Motor neuron (in vitro differentiated cells): ENCODE data around the gene TSPAN11. TPM values are rescaled to one million over a fixed set of nuclear protein-coding genes. Genes with fewer than 3 reads are reported as not detected.

Experiments used
- ATAC-seq, 8 experiments: fragments of 200-7000 bp; cut with Tn5 transposase; replicated peaks in 6 of 8; 2 replicates each; pipeline ENCODE4 v1.8.0; 2021; ENCODE audit warnings: mild to moderate bottlenecking in 8 of 8, moderate library complexity in 8 of 8
- H3K27ac ChIP-seq, 2 donors: fragments of 250-450 bp; sonication (Bioruptor Pico); 2 replicates each; pipeline ENCODE4 v1.9.0; 2021; ENCODE audit warnings: antibody characterized with exemption in 2 of 2, mild to moderate bottlenecking in 2 of 2, moderate library complexity in 1 of 2
- H3K4me1 ChIP-seq, 2 donors: fragments of 250-450 bp; sonication (Bioruptor Pico); replicated peaks in 1 of 2; 2 replicates each; pipeline ENCODE4 v1.6.1; 2021; ENCODE audit warnings: antibody characterized with exemption in 2 of 2, mild to moderate bottlenecking in 2 of 2, moderate library complexity in 1 of 2
- H3K4me3 ChIP-seq, 5 donors: fragments of 250-450 bp; sonication (Bioruptor Pico); 2 replicates each; pipeline ENCODE4 v1.9.0; 2021; ENCODE audit warnings: antibody characterized with exemption in 5 of 5, mild to moderate bottlenecking in 5 of 5, moderate library complexity in 4 of 5
- WGBS, 10 experiments: fragments of 450-650 bp; shearing (Covaris generic); methylation state at CpG; one replicate each; pipeline ENCODE4 v1.0.0; 2022; 5-methylcytosine and 5-hydroxymethylcytosine counted together
- in situ Hi-C, 9 experiments: fragments of 400-800 bp; cut with MboI; loops; one replicate each; pipeline ENCODE4 v1.15.0; 2021; ENCODE audit warnings: low sequenced_read_pairs in 9 of 9, low pct_unique_long_range_greater_than_20kb in 2 of 9; ENCODE audit not compliant: unreplicated experiment in 9 of 9
- total RNA-seq, 8 experiments: library from RNA; unstranded; fragments of 300-600 nt; gene quantifications; 2 replicates each; pipeline versions ENCODE4 v1.2.3 to v1.2.4, GENCODE V29; 2022

The TSPAN11 gene
- total RNA-seq, 8 experiments from 2014 or later, result 4.6 to 42.0 (median 24.2) TPM

DNA sequence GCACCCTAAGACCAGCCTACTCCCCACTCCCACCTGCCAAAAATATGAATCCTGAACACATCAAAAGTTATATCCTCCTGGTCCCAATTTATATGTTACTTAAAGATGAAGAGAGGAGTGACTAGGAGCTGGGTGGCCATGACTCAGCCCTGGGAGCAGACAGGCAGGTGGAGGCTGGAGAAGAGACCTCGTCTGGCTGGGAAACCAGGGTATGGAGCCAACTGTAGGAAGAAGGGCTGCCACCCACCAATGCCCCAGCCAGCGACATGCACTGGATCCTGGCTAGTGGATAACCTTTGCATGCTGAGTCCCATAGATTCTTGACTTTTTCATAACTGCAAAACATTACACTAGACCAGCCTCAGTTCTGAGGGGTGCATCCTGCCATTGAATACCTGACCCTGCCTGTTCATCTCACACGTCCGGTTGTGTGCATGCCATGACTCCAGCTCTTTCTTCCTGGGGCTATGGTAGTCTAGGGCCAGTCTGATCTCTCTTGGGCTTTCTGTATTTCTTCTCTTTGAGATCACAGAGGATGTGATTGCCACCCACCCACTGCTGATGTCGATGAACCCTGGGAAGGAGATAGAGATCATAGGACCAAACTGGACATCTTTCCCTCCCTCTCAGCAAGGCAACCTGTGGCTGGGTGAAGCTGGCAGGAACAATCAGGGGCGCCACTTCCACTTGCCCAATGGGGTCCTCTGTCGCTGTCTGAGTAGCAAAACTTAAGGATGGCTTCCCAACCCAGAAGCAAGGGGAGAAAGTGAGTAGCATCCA, 77.5 kb downstream of the TSPAN11 start:
- ATAC-seq, result no peak
- no peak overlapping the region for H3K27ac ChIP-seq
- in situ Hi-C loops, result no loop called here
- H3K4me3 ChIP-seq, result no peak overlapping the region
- 49 to 100% (median 78%) methylated on average over 1 to 4 of the region's 7 CpGs; no CpG with 5 or more reads in 2 of the 10 experiments for WGBS, 10 experiments
- peaks cover 4 to 20% of the 10 kb centered on the region in 2 donors for H3K4me1 ChIP-seq

- no peak overlapping the region for H3K27ac ChIP-seq
- in situ Hi-C loops, result no loop called here
- 20 to 100% (median 88%) methylated on average over 1 to 5 of the region's 5 CpGs; no CpG with 5 or more reads in 6 of the 10 experiments for WGBS, 10 experiments
- no peak for ATAC-seq
- H3K4me1 ChIP-seq, result peaks cover 4 to 20% of the 10 kb centered on the region in 2 donors
- H3K4me3 ChIP-seq, result no peak overlapping the region
Observed at GRCh38 chr12:31004666-31005065, 78.1 kb downstream of the TSPAN11 start.

DNA sequence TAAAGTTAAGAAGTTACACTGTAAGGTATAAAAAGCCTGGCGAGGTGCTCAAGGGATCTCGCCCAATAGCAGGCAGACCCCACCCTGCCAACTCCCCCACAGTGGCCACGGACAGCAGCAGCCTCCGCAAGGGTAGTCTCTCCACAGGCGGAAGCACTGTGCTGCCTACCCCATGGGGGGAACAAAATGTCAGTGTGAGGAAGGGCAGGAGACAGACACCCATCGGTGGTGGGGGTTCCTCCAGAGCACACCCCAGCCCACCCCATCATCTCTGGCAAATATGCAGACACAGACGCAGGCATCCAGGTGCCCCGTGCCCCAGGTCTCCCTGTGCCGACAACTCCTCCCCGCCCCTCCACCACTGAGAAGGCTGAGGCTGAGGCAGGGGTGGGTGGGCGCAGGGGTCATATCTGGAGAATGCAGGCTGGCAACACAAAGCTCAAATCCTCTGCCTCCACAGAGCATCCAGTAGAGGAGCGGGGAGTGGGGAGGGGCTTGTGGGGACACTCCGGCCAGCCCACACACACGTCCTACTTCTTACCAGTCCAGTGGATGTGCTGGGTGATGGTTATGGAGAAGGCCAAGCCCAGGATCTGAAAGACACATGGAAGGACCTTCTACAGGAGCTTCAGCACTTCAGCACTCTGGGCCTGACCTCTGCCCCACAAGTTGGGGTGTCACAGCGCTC, 78.9 kb downstream of the TSPAN11 start:
- peaks cover 1 to 19% of the 10 kb centered on the region in 2 donors for H3K4me1 ChIP-seq
- no peak overlapping the region for H3K4me3 ChIP-seq
- H3K27ac ChIP-seq, result no peak overlapping the region
- in situ Hi-C loops, result no loop called here
- WGBS, 10 experiments, result 13 to 92% (median 72%) methylated on average over 1 to 5 of the region's 15 CpGs; no CpG with 5 or more reads in 5 of the 10 experiments
- no peak for ATAC-seq

GRCh38 chr12:31005944-31006361, 79.4 kb downstream of the TSPAN11 start:
- no peak overlapping the region for H3K27ac ChIP-seq
- H3K4me1 ChIP-seq, result peaks cover 0 to 15% of the 10 kb centered on the region in 2 donors
- 10 to 100% (median 60%) methylated on average over 1 to 3 of the region's 4 CpGs; no CpG with 5 or more reads in 5 of the 10 experiments for WGBS, 10 experiments
- peak in 2 of 8 experiments; percentile 78 to 81 for ATAC-seq
- H3K4me3 ChIP-seq, result no peak overlapping the region
- in situ Hi-C loops, result no loop called here

DNA sequence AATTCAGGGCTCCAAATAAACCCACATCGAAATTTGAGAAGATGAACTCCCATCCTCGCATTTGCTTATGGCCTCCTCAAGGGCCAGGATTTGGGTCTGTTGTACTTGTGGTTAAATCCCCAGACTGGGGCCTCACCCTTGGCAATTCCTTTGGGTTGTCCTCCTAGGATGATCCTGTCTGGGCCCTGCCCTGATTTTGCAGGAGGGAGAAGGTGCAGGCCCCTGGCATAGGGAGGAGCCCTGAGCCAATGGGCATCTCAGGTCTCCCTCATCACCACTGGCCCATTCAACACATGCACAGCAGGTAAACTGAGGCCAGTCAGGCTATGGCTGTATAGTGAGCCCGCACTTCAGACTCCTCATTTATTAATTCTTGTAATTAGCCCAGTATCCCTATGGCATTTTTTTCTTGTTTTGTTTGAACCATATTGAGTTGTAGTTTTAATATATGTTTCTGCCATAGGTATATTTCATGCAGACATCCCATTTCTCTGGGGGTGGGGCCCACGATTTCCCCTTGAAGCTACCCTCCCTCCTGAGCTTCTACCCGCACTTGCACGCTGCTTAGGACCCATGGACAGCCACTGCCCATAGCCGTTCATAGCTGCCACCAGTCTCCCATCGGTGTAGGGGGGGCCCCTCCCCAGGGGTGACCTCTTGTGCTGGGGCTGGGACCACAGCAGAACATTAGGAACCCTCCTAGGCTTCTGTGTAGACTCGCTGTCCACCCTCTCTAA, 80.0 kb downstream of the TSPAN11 start:
- Histone ChIP-seq H3K4me1 (peaks cover 0 to 13% of the 10 kb centered on the region in 2 donors), H3K27ac (no peak overlapping the region), H3K4me3 (no peak overlapping the region)
- 60 to 100% (median 86%) methylated on average over 1 to 6 of the region's 9 CpGs; no CpG with 5 or more reads in 2 of the 10 experiments for WGBS, 10 experiments
- no peak for ATAC-seq
- in situ Hi-C loops, result no loop called here

DNA sequence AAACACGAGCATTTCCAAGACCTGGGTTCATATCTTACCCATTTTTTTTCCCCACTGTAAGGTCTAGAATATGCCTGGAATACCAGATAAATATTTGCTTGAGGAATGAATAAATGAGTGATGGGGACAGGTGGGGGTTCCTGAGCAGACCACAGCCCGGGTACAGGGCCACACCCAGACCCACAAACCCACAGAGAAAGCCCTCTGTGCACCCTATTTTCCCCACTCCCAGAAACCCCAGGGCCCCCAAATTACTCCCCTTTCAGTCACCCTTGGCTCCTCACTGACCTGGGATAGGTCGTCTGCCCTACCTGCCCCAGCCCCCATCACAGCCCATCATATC, 80.6 kb downstream of the TSPAN11 start:
- no peak overlapping the region for H3K27ac ChIP-seq
- 17 to 100% (median 90%) methylated on average over 1 to 2 of the region's 3 CpGs; no CpG with 5 or more reads in 5 of the 10 experiments for WGBS, 10 experiments
- in situ Hi-C loops, result no loop called here
- H3K4me3 ChIP-seq, result no peak overlapping the region
- ATAC-seq, result no peak
- peaks cover 0 to 13% of the 10 kb centered on the region in 2 donors for H3K4me1 ChIP-seq

DNA sequence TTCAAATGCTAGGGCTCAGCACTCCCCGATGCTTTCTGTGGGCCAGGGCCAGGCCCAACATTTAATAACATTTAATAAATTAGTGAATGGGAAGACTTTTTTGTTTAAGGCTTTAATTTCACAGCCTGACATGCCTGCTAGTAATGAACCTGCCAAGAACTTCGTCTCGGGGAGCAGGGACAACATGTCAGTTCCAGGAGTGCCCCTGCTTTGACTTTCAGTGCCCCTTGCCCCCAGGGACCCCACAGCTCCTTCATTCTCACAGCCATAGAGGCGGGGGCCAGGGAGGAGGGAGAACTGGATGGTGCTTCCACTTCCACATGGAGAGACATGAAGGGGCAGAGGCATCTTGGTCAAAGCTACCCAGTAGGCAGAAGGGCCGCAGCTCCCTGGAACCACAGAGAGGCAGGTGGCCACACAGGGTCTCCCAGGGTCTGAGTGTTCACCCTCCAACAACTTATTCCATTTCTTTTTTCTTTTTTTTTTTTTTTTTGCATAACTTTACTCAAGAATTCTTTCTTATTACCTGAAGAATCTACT, 81.2 kb downstream of the TSPAN11 start:
- H3K4me1 ChIP-seq, result peaks cover 0 to 13% of the 10 kb centered on the region in 2 donors
- no peak overlapping the region for H3K4me3 ChIP-seq
- in situ Hi-C loops, result no loop called here
- H3K27ac ChIP-seq, result no peak overlapping the region
- ATAC-seq, result no peak
- WGBS, 10 experiments, result 60 to 100% (median 100%) methylated on average over 1 to 3 of the region's 5 CpGs; no CpG with 5 or more reads in 5 of the 10 experiments

DNA sequence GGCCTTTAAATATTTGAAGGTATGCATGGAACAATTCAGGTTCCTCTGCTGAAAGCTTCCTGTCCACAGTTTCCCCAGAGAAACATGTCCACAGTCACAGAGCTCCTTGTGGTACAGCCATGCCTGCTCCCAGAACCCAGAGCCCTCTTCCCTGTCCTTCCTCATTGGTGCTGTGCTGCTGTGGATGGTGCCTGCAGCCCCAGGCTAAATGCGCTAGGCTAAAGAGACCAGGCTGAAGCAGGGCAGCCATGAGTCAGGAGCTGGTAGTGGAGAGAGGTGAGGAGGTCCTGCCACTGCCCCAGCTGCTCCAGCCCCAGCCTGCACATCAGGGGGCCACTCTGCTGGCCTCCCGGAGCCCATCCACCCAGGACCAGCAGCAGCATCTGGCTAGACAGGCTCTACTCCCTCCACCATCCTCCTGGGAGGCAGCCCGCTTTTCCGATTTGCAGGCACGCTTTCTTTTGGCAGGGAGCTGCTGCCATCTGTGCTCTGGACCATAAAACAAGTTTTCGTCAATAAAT, 81.8 kb downstream of the TSPAN11 start:
- Histone ChIP-seq H3K27ac (peak overlapping the region in 1 of 2 donors; percentile 31), H3K4me1 (peaks cover 0 to 13% of the 10 kb centered on the region in 2 donors), H3K4me3 (no peak overlapping the region)
- in situ Hi-C loops, result no loop called here
- 0 to 100% (median 96%) methylated on average over 1 to 5 of the region's 6 CpGs; no CpG with 5 or more reads in 2 of the 10 experiments for WGBS, 10 experiments
- ATAC-seq, result peak in 5 of 8 experiments; percentile 33 to 58 (median 42)

DNA sequence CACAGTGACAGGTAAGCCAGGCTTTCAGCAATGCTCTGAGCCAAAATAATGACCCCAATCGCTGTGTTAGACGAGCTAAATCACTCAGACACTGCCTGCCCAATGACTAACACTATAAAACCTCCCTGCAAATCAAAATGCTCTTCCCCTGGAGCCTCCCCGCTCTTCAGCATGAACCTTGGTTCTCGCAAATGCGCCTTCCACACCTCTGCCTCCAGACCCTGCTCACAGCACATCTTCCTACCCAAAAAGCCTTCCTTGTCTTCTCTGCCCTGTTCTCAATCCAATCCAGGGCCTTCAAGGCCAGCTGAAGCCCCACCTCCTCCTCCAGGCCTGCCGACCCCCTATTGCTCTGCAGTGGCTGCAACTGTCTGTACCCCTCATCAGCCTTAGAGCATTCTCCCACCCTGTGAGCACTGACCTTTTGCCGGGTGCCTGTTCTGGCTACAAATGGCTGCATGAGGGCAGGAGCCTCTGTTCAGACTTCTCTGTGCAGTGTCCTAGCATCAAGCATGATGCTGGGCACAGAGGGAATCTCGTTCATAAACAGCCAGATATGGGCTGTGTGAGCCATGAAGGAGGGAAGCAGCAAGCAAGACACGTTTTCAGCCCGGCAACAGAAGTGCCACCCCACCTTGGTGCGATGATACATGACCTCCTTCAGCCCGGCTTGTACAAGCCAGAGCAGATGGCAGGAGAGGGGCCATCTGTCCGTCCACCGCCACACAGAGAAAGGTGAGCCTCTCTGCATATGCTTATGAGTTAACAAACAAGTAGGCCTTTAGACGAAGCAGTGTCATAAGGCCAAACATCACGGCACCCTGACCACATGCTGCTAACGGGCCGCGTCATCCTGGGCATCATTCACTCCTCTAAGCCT, 82.7 kb downstream of the TSPAN11 start:
- peak in 2 of 8 experiments; percentile 9 to 18 for ATAC-seq
- WGBS, 10 experiments, result 53 to 90% (median 72%) methylated on average over 2 to 7 of the region's 19 CpGs; no CpG with 5 or more reads in 2 of the 10 experiments
- Histone ChIP-seq H3K4me3 (no peak overlapping the region), H3K27ac (no peak overlapping the region), H3K4me1 (peaks cover 0 to 13% of the 10 kb centered on the region in 2 donors)
- in situ Hi-C loops, result no loop called here

DNA sequence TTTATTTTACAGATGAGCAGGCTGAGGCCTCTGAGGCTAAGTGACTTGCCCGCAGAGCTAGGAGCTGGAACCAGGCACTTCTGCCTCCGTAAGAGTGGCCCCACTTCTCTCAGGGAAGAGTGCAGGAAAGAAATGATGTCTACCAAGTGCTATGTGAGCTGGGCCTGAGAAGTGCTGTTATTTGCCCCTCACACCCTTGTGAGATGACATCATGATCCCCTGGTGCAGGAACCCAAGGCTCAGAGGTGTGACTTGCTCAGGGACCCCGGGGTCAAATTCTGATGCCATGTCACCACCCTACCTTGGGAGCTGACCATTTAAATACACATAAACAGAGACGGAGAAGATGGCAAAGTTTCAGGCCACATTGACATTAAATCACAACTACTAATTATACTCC, 83.4 kb downstream of the TSPAN11 start:
- in situ Hi-C loops, result no loop called here
- Histone ChIP-seq H3K27ac (no peak overlapping the region), H3K4me1 (peaks cover 0 to 13% of the 10 kb centered on the region in 2 donors), H3K4me3 (no peak overlapping the region)
- 57 to 100% (median 60%) methylated on average over 1 to 3 of the region's 4 CpGs; no CpG with 5 or more reads in 5 of the 10 experiments for WGBS, 10 experiments
- ATAC-seq, result no peak

- Histone ChIP-seq H3K27ac (no peak overlapping the region), H3K4me3 (no peak overlapping the region), H3K4me1 (peaks cover 0 to 13% of the 10 kb centered on the region in 2 donors)
- 75 to 100% (median 98%) methylated on average over 1 to 4 of the region's 5 CpGs; no CpG with 5 or more reads in 6 of the 10 experiments for WGBS, 10 experiments
- in situ Hi-C loops, result no loop called here
- ATAC-seq, result no peak
Observed at GRCh38 chr12:31011336-31011735, 84.8 kb downstream of the TSPAN11 start.
